Right atrium auricular region (tissue), 2 donors: Measurements from ENCODE around the gene MIOS. TPM values are rescaled to one million over a fixed set of nuclear protein-coding genes. Genes with fewer than 3 reads are reported as not detected.
"Not testable (repeated sequence)": the region's sequence is repeated elsewhere in the genome, so short reads cannot be mapped to it uniquely, and the experiment has no call there.

Experiments
- DNase-seq: peaks from one replicate; pipeline ENCODE4 v3.0.0-alpha.2; 2019; ENCODE audit warnings: low spot score
- H3K27ac ChIP-seq, 2 donors: fragments of 200-600 bp; sonication (generic); 1 replicate in 1 of 2; 2 replicates in 1 of 2; pipeline ENCODE4 v1.5.1; 2016 to 2019
- H3K27me3 ChIP-seq, 2 donors: fragments of 200-600 bp; sonication (generic); one replicate each; pipeline versions ENCODE4 v1.5.1 to v1.6.0; 2017 to 2019
- H3K36me3 ChIP-seq: fragments of 200-600 bp; sonication (generic); one replicate; pipeline ENCODE4 v1.5.1; 2016
- H3K4me1 ChIP-seq, 2 donors: fragments of 200-600 bp; sonication (generic); one replicate each; pipeline versions ENCODE4 v1.5.1 to v1.6.0; 2017 to 2019
- H3K4me3 ChIP-seq, 2 donors: fragments of 200-600 bp; sonication (generic); 1 replicate in 1 of 2; 2 replicates in 1 of 2; pipeline ENCODE4 v1.5.1; 2017 to 2019; ENCODE audit warnings: mild to moderate bottlenecking in 1 of 2, moderate library complexity in 1 of 2
- H3K9me3 ChIP-seq, 2 donors: fragments of 200-600 bp; sonication (generic); one replicate each; pipeline ENCODE4 v1.5.1; 2019
- total RNA-seq, 2 donors: library from RNA; depleted of rRNA; stranded (reverse); fragments of >200 nt; gene quantifications; one replicate each; pipeline ENCODE4 v1.1.0, GENCODE V29; 2016
- TF ChIP-seq, protein P1 (sequence below), 2 donors: fragments of 200-600 bp; sonication (generic); IDR thresholded peaks; one replicate each; pipeline ENCODE4 v1.5.1; 2019; ENCODE audit warnings: antibody characterized with exemption in 2 of 2

The MIOS gene
- total RNA-seq, 2 donors from 2014 or later: 19.7 to 21.8 TPM

DNA sequence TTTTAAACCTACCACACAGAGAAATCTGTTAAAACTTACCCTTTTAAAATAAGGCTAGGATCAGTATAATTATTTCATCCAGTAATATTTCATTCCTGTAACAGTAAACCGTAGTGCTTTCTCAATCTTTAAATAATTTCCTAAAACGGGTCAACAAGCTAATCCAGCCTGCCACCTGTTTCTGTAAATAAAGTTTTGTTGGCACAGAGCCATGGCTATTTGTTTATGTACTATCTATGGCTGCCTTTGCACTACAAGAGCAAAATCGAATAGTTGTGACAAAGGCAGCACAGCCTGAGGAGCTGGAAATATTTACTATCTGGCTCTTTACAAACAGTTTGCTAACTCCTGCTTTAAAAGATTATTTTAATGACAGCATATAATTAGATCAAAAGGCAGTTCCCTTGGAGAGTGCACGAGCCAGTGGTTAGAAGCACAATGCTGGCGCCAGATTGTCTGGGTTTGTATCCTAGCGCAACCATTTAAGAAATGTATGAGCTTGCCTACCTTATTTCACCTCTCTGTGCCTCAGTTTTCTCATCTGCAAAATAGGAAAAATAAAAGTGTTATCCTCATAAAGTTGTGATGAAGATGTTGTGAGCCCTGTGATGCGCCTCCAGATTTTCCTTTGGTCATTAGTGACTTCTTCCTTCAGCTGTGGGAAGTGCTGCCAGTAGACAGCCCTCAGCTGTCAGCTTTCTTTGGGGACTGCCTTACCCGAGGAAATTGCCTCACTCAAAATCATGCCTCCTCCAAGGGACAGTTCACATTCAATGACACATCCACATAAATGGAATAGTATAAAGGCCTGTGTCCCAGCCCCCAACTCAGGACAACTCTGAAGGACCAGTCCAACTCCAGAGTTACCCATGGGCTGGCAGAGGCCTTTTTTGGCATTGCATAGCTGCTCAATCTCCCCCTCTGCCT is 11.8 kb upstream of the MIOS start:
- H3K4me1 ChIP-seq: no peaks in the 10 kb centered on the region
- peaks cover 0 to 5% of the 10 kb centered on the region in 2 donors for H3K9me3 ChIP-seq
- no peaks in the 10 kb centered on the region for H3K36me3 ChIP-seq
- no peak overlapping the region for H3K27ac ChIP-seq
- no peak for DNase-seq
- H3K4me3 ChIP-seq: no peak overlapping the region
- H3K27me3 ChIP-seq: no peaks in the 10 kb centered on the region
- TF ChIP-seq, protein P1, sequence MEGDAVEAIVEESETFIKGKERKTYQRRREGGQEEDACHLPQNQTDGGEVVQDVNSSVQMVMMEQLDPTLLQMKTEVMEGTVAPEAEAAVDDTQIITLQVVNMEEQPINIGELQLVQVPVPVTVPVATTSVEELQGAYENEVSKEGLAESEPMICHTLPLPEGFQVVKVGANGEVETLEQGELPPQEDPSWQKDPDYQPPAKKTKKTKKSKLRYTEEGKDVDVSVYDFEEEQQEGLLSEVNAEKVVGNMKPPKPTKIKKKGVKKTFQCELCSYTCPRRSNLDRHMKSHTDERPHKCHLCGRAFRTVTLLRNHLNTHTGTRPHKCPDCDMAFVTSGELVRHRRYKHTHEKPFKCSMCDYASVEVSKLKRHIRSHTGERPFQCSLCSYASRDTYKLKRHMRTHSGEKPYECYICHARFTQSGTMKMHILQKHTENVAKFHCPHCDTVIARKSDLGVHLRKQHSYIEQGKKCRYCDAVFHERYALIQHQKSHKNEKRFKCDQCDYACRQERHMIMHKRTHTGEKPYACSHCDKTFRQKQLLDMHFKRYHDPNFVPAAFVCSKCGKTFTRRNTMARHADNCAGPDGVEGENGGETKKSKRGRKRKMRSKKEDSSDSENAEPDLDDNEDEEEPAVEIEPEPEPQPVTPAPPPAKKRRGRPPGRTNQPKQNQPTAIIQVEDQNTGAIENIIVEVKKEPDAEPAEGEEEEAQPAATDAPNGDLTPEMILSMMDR (IDR thresholded peaks at IDR 0.05): no peak

DNA sequence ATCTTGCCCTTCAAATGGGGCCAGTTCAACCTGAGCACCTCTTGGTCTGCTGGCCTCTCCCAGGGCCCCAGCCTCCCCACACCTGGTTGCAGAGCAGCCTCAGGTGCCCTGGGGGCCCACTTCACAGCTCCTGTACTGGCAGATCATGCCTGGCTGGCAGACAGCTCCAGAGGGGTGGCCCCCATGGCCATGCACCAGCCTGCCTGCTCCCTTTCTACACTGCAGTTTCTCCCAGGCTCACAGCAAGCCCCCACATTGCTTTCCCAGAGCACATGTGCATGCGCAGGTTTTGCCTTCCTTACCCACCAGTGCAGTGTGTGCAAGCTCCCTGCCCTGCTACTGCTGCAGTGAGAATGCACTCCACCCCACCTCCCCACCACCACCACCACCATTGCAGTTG is 9.8 kb upstream of the MIOS start:
- TF ChIP-seq, protein P1 (IDR thresholded peaks at IDR 0.05): no peak
- Histone ChIP-seq H3K27ac (no peak overlapping the region), H3K27me3 (no peaks in the 10 kb centered on the region), H3K9me3 (peaks cover 0 to 5% of the 10 kb centered on the region in 2 donors), H3K4me1 (no peaks in the 10 kb centered on the region), H3K36me3 (no peaks in the 10 kb centered on the region), H3K4me3 (no peak overlapping the region)
- DNase-seq: no peak

DNA sequence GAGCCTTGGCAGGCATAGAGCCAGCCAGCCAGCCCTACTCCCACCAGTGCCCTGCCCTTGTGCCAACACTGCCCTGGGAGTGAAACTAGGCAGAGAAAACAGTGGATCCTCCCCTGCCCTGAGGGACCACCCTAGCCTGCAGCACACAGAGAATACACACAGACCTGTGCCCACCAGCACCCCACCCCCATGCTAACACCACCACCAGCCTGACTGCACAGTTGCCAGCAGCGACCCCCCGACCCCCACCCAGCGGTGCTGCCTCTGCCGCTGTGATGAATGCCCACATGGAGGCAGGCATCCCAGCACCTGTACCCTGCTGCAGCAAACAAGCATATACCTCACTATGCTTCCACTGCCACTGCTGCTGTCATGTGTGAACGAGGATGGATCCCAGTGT is 9.4 kb upstream of the MIOS start:
- H3K36me3 ChIP-seq: no peaks in the 10 kb centered on the region
- H3K27me3 ChIP-seq: no peaks in the 10 kb centered on the region
- DNase-seq: no peak
- TF ChIP-seq, protein P1 (IDR thresholded peaks at IDR 0.05): no peak
- H3K27ac ChIP-seq: no peak overlapping the region
- peaks cover 0 to 5% of the 10 kb centered on the region in 2 donors for H3K9me3 ChIP-seq
- no peaks in the 10 kb centered on the region for H3K4me1 ChIP-seq
- H3K4me3 ChIP-seq: no peak overlapping the region

DNA sequence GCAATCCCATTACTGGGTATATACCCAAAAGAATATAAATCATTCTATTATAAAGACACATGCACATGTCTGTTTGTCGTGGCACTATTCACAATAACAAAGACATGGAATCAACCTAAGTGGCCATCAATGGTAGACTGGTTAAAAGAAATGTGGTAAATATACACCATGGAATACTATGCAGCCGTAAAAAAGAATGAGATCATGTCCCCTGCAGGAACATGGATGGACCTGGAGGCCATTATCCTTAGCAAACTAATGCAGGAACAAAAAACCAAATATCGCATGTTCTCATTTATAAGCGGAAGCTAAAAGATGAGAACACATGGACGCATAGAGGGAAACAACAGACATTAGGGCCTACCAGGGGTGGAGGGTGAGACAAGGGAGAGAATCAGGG is 5.1 kb upstream of the MIOS start:
- H3K9me3 ChIP-seq, H3K27ac ChIP-seq, H3K4me1 ChIP-seq, DNase-seq, H3K4me3 ChIP-seq, H3K27me3 ChIP-seq, H3K36me3 ChIP-seq: not testable (repeated sequence)

DNA sequence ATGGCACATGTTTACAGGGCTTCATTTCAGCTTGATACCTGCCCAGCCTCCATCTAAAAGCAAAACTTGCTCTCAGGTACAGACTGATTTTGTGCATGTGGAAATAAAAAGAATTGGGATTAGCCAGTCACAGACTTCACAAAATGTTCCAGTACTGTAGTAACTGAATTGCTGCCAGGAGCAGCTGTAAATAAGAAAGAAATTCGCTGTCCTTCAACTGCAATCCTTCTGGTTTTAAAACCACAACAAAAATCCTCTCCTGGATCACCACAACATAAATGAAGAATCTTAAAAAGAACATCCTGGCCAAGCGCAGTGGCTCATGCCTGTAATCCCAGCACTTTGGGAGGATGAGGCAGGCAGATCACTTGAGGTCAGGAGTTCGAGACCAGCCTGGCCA is 3.9 kb upstream of the MIOS start:
- Histone ChIP-seq H3K36me3 (no peaks in the 10 kb centered on the region), H3K4me1 (peaks cover 0 to 8% of the 10 kb centered on the region in 2 donors), H3K4me3 (no peak overlapping the region), H3K9me3 (peaks cover 0 to 5% of the 10 kb centered on the region in 2 donors), H3K27ac (no peak overlapping the region), H3K27me3 (no peaks in the 10 kb centered on the region)
- DNase-seq: no peak
- TF ChIP-seq, protein P1 (IDR thresholded peaks at IDR 0.05): no peak

DNA sequence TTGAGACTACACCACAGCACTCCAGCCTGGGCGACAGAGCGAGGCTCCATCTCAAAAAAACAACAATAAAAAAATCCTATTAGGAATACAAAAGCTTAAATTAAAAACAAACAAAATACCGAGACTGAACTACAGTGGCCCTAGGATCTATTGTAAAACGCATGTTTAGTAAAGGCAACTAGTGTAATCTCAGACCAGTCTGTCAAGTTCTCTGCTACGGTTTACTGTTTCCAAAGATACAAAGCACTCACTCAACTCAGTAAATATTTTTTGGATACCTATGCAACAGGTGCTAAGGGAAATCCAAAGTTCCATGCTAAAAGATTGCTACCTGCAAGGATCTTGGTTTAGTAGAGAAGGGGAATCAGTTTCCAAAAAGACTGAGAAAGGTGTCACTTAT is 3.4 kb upstream of the MIOS start:
- Histone ChIP-seq H3K4me3 (no peak overlapping the region), H3K9me3 (peaks cover 0 to 5% of the 10 kb centered on the region in 2 donors), H3K36me3 (no peaks in the 10 kb centered on the region), H3K27me3 (no peaks in the 10 kb centered on the region), H3K4me1 (peaks cover 0 to 13% of the 10 kb centered on the region in 2 donors), H3K27ac (no peak overlapping the region)
- TF ChIP-seq, protein P1 (IDR thresholded peaks at IDR 0.05): no peak
- DNase-seq: no peak
